HPDE6-E6E7 (cell line): ENCODE data around the gene HMSD.

ENCODE experiments used
- DNase-seq: peaks from one replicate; pipeline ENCODE4 v3.0.0; 2011; ENCODE audit warnings: missing footprints; ENCODE audit errors: extremely low spot score

The HMSD gene

DNA sequence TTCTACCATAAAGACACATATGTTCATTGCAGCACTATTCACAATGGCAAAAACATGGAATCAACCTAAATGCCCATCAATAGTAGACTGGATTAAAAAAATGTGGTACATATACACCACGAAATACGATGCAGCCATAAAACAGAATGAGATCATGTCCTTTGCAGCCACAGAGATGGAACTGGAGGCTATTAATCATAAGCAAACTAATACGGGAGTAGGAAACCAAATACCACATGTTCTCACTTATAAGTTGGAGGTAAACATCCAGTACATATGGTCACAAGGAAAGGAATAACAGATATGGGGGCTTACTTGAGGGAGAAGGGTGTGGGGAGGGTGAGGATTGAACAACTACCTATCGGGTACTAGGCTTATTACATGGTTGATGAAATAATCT lies 7.7 kb downstream of the HMSD start:
- DNase-seq, result no peak

DNA sequence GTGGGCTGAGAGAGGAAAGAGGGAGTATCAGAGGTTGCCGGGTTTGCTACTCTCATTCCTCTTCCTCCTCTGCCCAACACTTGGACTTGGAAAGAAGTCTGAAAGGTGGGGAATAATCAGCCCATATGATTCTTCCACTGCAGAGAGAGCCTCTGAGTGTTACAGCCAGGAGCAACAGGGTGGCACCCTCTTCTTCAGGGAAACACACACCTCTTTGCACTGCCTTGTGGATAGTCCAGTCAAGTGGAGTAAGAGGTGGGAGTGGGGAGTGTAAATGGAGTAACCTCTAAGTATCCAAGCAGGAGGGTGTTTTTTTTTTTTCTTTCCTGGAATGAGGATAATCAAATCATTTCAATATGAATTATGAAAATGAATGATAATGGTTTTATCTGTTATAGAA lies 11.8 kb downstream of the HMSD start:
- no peak for DNase-seq

DNA sequence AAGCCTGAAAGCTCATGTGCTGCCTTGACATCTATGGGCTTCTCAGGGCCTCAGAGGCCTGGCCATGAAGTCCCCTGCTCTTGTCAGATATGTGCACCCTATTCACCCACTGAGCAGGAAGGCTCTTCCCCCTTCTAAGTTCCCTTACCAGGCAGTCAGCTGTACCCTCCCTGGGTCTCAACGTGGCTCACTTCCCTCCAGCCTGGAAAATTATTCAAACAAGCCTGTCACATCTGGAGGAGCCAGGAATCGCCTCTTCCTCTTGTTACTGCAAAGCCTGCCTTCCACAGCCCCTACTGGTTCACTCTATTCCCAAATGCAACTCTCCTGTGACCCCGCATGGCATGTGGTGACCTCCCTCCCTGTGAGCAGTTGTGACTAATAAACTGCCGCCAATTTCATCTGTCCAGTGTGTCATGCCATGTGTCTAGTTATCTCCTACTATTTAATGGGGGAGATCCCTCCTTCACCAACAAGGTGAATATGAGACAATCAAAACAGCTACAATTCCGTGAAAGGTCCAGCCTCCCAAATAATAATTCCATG lies 12.4 kb downstream of the HMSD start:
- no peak for DNase-seq

DNA sequence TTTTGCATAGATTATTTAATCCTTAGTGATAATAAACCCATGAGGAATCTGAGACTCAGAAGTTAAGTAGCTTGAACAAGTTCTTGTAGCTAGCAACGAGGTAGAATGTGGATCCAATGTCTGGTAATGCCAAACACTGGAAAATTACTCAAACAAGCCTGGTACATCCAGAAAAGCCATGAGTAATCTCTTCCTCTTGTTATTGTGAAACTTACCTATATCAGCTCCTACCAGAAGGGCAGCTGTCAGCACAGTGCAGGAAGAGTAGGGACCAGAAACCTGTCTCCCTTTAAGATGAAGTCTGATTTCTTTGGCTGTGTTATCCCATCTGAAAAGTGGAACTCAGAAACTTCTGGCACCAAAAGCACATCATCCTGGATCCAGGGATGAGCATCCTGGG lies 13.0 kb downstream of the HMSD start:
- no peak for DNase-seq

DNA sequence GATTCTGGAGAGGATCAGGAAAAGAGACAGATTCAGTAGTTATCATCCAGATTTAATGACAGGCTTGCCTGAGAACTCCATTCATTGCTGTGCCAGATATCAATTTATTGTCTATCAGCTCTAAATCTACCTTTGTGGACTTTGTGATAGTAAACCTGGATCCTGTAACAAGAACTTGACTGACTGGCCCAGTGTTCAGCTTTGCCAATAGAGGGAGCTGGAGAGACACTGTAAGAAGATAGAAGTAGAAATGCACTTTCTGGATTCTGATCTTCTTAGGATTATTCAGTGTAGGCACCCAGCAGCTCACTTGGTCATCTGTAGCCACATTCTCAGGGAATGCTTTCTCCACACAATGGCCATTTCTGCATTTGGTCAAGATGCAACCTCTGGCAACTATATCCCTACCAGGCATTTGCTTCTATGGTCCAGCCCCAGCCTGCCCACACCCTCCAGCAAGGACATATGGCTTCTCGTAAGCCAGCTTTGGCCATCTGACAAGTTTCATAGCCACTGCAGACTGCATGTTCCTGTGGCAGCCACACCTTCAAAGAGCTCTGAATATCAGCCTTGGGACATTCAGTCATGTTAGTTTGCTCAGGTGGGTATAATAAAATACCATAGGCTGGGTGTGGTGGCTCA lies 14.6 kb downstream of the HMSD start:
- peak; percentile 25 for DNase-seq

DNA sequence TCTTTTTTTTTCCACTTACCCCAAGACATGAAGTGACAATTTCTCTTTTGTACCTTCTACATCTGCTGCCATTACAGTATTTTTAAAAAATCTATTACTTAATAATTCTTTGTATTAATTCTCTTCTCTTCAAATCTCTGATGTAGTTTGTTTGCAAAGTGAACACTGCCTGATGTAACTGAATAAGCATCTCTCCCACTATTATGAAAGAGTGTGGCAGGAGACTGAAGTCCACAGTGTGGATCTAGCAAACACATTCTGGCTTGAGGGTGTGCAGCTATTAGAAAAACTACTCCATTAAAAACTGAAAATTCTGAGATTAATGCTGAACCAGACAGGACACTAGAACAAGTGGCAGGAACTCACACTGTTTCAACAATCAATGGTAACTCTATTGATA lies 15.8 kb downstream of the HMSD start:
- DNase-seq, result no peak

DNA sequence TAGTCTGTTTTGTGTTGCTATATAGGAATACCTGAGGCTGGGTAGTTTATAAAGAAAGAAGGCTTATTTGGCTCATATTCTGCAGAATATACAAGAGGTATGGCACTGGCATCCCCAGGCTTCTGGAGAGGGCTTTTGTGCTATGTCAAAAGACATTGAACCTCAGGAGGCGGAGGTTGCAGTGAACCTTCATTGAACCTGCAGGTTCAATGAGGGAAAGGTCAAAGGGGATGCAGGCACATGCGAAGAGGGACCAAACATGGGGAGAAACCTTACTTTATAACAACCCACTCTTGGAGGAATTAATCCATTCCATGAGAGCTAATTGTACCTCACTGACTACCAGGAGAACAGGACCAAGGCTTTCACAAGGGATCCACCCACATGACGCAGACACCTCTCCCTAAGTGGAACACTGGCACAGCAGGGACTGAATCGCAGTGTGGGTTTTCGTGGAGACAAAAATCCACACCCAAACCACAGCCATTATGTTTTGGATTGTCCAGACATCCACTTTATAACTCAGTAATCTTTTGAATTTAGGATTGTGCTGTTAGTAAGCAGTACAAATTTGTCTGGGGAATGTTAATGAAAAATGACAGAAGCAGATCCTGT lies 16.7 kb downstream of the HMSD start:
- no peak for DNase-seq

DNA sequence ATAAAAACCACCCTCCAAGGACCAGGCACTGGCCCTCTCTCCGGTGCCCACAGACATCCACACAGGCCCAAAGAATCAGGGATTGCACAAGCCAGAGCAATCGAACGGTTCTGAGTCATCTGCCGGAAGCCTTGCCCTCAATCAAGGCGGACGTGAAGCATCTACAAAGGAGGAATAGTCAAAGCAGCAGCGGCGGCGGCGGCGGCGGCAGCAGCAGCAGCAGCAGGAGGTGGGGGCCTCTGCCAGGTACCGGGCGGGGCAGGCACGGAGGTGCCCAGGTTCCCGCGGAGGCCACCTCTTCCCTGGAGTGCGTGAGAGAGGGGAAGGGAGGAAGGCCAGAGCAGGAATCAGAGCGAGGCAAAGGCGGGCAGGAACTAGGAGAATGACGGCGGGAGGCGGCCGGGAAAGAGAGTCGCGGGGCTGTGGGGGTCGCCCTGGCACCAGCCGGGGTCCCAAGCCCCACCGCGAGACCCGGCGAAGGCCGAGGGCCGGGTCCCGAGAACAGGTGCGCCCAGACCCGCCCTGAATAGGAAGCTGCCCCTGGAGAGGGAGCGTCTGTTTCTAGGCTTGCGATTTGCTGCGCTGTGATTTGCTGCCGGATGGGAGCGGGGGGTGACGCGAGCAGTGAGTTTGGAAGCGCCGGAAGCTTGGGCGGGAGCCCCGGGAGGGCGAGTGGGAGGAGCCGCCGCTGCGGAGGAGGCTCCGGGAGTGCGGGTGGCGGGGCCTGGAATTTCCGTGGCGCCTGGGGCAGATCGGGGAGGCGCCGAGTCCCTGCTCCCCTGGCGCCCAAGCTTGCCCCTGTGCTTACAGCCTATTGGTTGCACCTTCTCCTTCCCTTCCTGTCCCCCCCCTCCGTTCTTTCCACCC lies 21.1 kb downstream of the HMSD start, which contains the start of gene SERPINB8:
TSS of gene SERPINB8 (plus strand) at position 140 of the 867 bp plus-strand sequence. CDS start 8,228 bp downstream, outside the sequence.
- peak; percentile 88 for DNase-seq

DNA sequence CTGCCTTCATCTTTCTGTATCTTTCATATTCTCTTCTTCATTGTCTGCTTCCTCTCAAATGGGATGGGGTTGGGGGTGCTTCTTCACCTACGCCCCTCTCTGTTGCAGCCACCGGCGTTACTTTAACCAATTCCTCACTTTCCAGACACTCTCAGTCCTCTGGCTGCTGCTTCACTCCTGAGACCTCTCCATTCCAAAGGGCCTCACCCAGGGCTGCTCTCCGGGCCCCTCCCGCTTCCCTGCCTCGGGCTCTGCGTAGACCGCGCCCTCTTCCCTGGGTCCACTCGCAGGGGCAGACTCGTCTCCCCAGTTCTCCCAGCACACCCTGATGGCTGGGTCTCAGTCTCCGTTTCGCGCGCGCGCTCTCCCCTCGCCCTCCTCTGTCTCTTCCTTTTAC lies 21.7 kb downstream of the HMSD start:
- DNase-seq, result peak; percentile 49

DNA sequence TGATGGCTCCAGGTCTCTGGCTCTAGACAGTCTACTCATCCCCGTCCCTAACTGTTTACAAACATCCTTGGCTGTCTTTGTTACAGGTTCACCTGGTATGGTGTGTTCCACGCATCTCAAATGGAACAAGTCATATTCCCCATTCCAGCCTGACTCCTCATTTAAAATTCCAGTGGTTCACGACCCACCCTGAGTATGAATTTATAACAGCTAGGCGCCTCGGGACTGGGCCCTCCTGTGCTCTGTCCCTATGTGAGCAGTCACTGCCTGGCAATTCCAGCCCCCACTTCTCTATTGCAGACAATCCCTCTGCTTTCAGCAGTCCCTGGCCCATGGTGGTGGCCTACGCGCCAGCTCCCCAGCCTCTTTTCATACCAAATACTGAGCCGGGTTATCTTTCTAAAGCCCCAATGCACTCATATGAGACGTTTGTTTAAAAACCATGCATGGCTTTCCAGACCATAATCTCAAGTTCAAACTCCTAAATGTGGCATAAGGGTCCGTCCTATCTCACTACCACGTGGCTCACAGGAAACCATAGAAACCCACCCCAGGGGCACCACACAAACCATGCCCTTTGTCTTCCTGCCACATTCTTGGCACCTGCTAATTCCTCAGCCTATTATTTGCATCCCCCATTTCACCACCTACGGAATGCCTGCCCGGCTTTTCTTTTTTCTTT lies 22.4 kb downstream of the HMSD start:
- DNase-seq, result no peak

DNA sequence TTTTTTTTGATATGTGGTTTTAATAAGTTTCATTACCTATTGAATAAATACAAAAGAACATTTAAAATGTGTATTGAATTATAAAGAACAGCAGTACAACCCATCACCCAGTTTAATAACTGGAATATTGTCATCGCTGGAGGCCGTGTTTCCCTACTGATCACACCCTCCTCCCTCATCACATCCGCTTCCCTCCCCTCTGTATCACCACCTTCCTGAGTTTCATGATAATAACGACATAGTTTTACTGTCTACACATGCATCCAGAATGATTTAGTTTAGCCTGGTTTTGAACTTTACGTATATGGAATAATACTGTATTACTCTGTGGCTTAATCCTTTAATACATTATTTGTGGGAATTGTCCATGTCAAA lies 22.9 kb downstream of the HMSD start:
- no peak for DNase-seq

DNA sequence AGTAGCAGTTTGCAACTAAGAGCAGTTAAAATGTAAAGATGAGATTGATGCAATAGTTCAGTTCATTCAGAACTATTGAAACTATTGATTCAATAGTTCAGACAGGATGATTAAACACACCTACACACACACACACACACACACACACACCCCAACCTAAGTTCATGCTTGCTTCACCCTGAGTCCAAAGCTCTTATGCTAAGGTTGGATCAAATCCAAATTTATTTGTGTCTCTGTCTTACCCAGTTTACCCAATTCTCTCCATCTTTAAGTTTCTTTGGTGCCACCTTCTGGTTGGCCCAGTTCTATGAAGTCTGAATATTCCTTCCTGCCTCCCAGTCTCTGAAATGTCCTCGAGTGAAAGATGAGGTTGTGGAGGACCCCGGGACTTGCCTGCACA lies 25.9 kb downstream of the HMSD start:
- no peak for DNase-seq

DNA sequence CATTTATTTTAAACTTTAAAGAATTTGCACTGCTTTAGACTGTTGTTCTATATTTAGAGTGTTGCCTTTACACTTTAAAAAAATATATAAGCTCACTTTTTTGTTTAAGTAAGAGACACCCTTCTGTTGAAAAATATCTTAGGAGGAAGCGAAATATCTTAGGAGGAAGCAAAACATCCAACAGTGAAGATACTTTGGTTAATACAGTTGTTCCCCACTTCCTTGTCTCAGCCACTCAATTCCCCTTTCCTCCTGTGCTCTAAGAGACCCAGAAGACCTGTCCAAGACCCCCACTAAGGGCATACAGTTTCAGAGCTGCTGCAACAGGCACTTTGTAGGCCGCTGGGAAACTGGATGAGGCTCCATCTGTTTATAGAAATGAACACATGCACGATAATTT lies 26.5 kb downstream of the HMSD start:
- DNase-seq, result no peak

DNA sequence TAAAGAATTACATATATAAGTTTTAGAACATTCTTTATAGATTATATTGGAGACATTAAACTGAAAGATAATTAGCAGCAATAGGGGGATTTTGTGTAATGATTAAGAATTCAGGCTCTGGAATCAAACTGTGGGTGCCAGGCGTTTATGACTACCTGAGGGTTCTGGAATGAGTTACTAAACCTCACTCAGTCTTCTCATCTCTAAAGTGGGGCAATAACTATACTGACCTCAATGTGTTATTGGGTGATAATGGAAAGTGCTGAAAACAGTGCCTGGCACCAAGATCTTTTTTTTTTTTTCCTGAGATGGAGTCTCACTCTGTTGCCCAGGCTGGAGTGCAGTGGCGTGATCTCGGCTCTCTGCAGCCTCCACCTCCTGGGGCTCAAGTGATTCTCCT lies 27.9 kb downstream of the HMSD start:
- no peak for DNase-seq

DNA sequence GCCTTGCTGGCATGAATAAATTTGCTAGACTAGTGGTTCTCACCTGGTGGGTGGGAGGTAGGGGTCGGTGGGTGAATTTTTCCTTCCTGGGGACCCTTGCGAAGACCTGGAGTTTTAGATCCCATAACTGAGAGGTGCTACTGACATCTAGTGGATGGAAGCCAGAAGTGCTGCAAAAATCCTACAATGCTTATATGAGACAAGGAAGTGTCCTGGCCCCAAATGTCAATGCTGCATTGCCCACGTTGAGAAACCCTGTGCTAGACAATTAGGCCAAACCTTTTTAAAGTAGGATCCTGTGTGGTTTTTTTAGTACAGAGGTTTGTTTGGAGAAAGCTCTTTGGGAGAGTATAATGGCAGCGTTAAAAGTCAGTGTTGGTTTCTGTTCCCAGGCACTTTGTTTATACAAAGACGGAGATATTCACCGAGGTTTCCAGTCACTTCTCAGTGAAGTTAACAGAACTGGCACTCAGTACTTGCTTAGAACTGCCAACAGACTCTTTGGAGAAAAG lies 30.4 kb downstream of the HMSD start:
- DNase-seq, result peak; percentile 32

DNA sequence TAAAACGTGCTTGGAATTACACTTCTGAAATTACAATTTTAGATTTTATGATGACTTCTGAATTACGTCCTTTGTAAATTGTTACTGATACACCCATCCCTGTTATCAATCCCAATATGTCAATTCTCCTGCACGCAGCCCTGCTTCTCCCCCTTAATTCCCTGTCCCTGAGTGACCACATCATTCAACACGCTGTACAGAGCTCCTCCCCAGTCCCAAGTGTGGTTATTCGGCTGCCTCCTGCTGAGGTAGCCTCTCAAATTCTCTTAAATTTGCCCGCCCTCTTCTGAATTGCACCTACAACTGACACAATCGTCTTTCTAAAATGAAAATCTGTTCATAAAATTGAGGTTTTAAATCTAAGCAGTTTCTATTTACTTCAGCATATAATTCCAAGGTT lies 30.9 kb downstream of the HMSD start:
- DNase-seq, result no peak

DNA sequence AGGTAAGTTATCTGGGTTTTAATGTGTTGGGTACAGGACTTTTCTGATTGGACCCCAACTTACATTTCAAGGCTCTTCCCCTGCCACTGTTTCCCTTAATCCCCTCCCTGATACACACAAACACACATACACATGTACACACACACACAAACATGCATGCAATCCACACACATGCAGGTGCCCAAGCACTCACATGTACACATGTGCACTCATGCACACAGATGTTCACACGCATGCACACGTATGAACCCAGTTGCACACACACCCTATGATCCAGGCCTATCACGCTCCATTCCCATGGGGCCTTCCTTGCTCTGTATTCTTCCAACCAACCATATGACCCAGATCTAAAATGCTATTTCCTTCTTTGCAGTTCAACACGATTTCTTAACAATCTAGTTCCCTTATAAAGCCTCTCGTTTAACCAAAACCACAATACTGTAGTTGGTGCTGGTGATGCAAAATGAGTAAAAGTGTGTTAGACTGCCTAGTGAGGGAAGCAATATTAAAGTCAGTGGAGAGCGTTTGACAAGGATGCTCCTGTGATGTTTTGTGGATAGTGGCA lies 31.9 kb downstream of the HMSD start:
- DNase-seq, result no peak

DNA sequence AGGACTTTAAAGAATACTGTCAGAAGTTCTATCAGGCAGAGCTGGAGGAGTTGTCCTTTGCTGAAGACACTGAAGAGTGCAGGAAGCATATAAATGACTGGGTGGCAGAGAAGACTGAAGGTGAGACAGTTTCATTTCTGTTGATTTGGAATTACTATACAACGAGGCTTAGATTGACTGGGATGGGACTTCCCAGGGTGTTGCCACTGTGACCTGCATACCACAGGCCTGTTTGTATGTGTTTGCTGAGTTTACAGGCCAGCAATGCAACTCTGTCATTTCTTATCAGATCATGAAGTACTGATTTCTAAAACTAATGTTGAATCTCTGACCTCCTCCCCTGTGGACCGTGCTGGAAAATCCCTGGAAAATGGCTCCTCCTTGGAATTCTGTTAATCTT lies 32.6 kb downstream of the HMSD start:
- DNase-seq, result no peak

DNA sequence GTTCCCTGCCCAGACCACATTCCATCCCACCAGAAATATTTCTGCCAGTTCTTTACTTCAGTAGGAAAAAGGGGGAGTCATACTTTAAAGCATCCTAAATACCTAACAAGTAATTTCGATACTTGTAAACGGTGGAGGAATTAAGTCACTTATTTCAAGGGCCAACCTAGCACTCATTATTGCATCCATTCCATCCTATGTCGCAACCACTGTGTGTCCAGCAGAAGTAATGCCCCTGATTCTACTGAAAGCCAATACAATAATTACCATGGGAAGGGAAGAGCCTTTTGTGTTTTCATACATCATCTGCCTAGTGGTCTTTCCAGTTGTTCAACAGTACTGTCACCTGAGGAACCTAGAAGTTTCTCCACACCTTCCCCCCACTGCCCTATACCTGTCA lies 33.3 kb downstream of the HMSD start:
- no peak for DNase-seq

DNA sequence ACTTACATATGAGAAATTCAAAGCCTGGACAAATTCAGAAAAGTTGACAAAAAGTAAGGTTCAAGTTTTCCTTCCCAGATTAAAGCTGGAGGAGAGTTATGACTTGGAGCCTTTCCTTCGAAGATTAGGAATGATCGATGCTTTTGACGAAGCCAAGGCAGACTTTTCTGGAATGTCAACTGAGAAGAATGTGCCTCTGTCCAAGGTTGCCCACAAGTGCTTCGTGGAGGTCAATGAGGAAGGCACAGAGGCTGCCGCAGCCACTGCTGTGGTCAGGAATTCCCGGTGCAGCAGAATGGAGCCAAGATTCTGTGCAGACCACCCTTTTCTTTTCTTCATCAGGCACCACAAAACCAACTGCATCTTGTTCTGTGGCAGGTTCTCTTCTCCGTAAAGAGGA lies 37.8 kb downstream of the HMSD start:
- DNase-seq, result no peak

DNA sequence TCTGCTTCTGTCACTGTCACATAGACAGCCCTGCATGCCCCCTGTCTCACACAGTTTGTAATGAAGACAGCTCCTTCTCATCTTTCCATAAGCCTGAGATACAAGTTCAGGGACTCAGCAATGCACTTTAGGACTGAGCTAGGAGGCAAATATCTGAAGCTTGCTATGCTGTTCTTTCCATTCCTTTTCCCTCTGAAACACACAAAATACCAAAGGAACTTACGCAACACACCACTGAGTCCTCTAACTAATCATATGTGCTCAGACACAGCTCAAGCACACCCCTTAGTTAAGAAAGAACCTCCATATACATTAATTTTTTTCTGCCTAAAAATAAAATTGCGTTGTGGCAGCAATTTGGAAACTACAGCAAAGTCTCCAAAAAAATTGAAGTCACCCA lies 38.6 kb downstream of the HMSD start:
- DNase-seq, result no peak

DNA sequence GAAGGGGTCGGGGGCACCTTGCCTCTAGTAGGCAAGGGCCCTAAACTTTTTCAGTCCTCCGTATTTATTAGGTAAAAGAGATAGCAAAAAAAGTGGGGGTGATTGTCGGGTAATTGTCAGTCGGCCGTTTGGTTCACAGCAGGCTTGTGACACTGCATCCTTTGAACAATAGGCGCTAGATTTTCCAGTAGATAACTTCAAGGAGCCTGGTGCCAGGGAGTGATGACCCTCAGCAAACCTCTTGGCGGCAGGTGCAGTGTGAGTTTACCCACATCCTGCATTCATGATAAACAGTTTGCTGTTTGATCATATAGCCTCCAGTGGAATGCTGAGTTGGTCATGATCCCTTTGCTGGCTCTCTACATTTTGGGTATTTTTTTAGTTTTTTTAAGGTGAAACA lies 43.6 kb downstream of the HMSD start:
- no peak for DNase-seq
